Sigmoid colon (tissue), 3 donors: ENCODE results near the gene RNF8.

Experiments used
- POLR2A ChIP-seq, 2 donors: fragments of 450-650 bp; IDR thresholded peaks; one replicate each; pipeline ENCODE4 v1.6.1; 2016; ENCODE audit warnings: antibody characterized with exemption in 2 of 2, mild to moderate bottlenecking in 2 of 2, moderate library complexity in 2 of 2
- TF ChIP-seq, protein P1 (sequence below), 4 experiments: fragments of 450-650 bp in 3 of 4; fragments of 200-600 bp in 1 of 4; IDR thresholded peaks; one replicate each; pipeline ENCODE4 v1.5.1; 2016 to 2019; ENCODE audit warnings: antibody characterized with exemption in 4 of 4, mild to moderate bottlenecking in 3 of 4, moderate library complexity in 2 of 4

DNA sequence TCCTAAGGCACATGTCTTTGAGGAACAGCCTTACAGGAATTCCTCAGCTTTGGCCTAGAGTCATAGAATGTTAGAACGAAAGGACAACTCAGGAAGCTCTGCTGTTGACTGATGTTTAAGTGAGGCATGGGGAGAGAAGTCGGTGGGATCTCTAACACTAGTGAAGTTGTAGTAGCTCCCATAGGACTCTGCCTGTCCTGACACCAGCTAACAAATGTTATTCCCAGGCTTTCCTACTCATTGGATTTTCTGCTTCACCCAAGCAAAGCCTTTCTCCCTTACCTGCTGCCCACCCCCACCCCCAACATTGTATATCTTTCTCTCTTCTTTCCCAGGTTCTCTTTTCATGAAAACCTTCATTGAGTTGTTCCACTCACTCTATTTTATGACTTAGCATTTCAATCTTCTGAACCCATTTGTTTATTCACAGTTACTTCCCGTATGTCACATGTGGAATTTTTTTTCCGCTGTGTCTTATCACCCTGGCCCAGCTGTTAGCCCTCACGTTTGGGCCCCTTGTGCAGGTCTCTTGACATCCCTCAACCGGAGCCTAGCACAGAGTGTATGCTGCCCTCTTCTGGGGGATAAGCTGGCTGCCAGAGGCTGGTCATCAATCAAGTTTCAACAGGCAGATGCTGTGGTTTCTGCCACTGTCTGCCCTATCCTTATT is 39.2 kb upstream of the RNF8 start:
- TF ChIP-seq POLR2A (IDR thresholded peaks at IDR 0.05), result no peak
- TF ChIP-seq, protein P1, sequence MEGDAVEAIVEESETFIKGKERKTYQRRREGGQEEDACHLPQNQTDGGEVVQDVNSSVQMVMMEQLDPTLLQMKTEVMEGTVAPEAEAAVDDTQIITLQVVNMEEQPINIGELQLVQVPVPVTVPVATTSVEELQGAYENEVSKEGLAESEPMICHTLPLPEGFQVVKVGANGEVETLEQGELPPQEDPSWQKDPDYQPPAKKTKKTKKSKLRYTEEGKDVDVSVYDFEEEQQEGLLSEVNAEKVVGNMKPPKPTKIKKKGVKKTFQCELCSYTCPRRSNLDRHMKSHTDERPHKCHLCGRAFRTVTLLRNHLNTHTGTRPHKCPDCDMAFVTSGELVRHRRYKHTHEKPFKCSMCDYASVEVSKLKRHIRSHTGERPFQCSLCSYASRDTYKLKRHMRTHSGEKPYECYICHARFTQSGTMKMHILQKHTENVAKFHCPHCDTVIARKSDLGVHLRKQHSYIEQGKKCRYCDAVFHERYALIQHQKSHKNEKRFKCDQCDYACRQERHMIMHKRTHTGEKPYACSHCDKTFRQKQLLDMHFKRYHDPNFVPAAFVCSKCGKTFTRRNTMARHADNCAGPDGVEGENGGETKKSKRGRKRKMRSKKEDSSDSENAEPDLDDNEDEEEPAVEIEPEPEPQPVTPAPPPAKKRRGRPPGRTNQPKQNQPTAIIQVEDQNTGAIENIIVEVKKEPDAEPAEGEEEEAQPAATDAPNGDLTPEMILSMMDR (IDR thresholded peaks at IDR 0.05), result no peak
